WTC11 (cell line): Measurements from ENCODE around the gene IL1RAPL2. TPM values are rescaled to one million over a fixed set of nuclear protein-coding genes. Genes with fewer than 3 reads are reported as not detected.

ENCODE experiments used
- ATAC-seq: fragments of 200-7000 bp; cut with Tn5 transposase; 2 replicates; pipeline ENCODE4 v1.10.0; 2021; ENCODE audit warnings: mild to moderate bottlenecking, moderate library complexity
- CTCF ChIA-PET: fragments of 300-600 bp; sonication (Branson Sonifier 250); formaldehyde crosslinking; loops from one replicate; lab custom pipeline; 2021; ENCODE audit warnings: antibody characterized with exemption; lab: Charles Lee
- POLR2A ChIA-PET: fragments of 350-600 bp; sonication (Branson Sonifier 250); formaldehyde crosslinking; loops from one replicate; lab custom pipeline; 2021; ENCODE audit warnings: antibody characterized with exemption; lab: Charles Lee
- DNase-seq: peaks from one replicate; pipeline ENCODE4 v3.0.0; 2021; ENCODE audit warnings: low spot score
- H3K27ac Mint-ChIP-seq: 2 replicates; pipeline ENCODE4 v1.8.0; 2021; ENCODE audit warnings: mixed read lengths
- H3K27me3 Mint-ChIP-seq: 2 replicates; pipeline ENCODE4 v1.8.0; 2021; ENCODE audit warnings: low read depth, mild to moderate bottlenecking, moderate library complexity, mixed read lengths
- H3K36me3 Mint-ChIP-seq: 2 replicates; pipeline ENCODE4 v1.8.0; 2021; ENCODE audit warnings: mixed read lengths
- H3K4me1 Mint-ChIP-seq: 2 replicates; pipeline ENCODE4 v1.8.0; 2022; ENCODE audit warnings: mixed read lengths
- H3K4me3 Mint-ChIP-seq: 2 replicates; pipeline ENCODE4 v1.8.0; 2021; ENCODE audit warnings: mild to moderate bottlenecking, moderate library complexity, mixed read lengths
- H3K9me3 Mint-ChIP-seq: 2 replicates; pipeline ENCODE4 v1.8.0; 2021; ENCODE audit warnings: mixed read lengths
- ATF2 ChIP-seq: sonication (generic); formaldehyde crosslinking; IDR thresholded peaks from 2 replicates; pipeline ENCODE4 v1.8.1; 2022; ENCODE audit warnings: low read depth, missing genetic modification reagents, borderline replicate concordance
- ATF3 ChIP-seq: sonication (generic); formaldehyde crosslinking; conservative IDR thresholded peaks from 2 replicates; pipeline ENCODE4 v1.8.1; 2022; ENCODE audit warnings: mild to moderate bottlenecking, missing genetic modification reagents
- CBFB ChIP-seq: sonication (generic); formaldehyde crosslinking; IDR thresholded peaks from 2 replicates; pipeline ENCODE4 v1.8.1; 2022; ENCODE audit warnings: mild to moderate bottlenecking, low read depth, missing genetic modification reagents
- CDX4 ChIP-seq: fragments of 250-450 bp; sonication (Bioruptor Pico); IDR thresholded peaks from 2 replicates; pipeline ENCODE4 v1.9.0; 2021; ENCODE audit warnings: moderate library complexity, mild to moderate bottlenecking, inconsistent platforms, borderline replicate concordance
- E2F5 ChIP-seq: sonication (generic); formaldehyde crosslinking; IDR thresholded peaks from 2 replicates; pipeline ENCODE4 v1.8.1; 2022; ENCODE audit warnings: mild to moderate bottlenecking, moderate library complexity, missing genetic modification reagents
- GABPB1 ChIP-seq: sonication (generic); formaldehyde crosslinking; IDR thresholded peaks from 2 replicates; pipeline ENCODE4 v1.8.1; 2023; ENCODE audit warnings: mild to moderate bottlenecking, missing genetic modification reagents
- GRHL2 ChIP-seq: fragments of 250-450 bp; sonication (Bioruptor Pico); IDR thresholded peaks from 2 replicates; pipeline ENCODE4 v1.8.0; 2022; ENCODE audit warnings: mild to moderate bottlenecking, moderate library complexity; ENCODE audit not compliant: insufficient replicate concordance, severe bottlenecking
- MLX ChIP-seq: sonication (generic); formaldehyde crosslinking; IDR thresholded peaks from 2 replicates; pipeline ENCODE4 v1.8.1; 2023; ENCODE audit warnings: mild to moderate bottlenecking, missing genetic modification reagents, moderate library complexity
- MXD4 ChIP-seq: fragments of 250-450 bp; sonication (Bioruptor Pico); IDR thresholded peaks from 2 replicates; pipeline ENCODE4 v1.8.0; 2021; ENCODE audit warnings: mild to moderate bottlenecking, moderate library complexity, borderline replicate concordance
- MYBL2 ChIP-seq: sonication (generic); formaldehyde crosslinking; IDR thresholded peaks from 2 replicates; pipeline ENCODE4 v1.8.1; 2023; ENCODE audit warnings: mild to moderate bottlenecking, moderate library complexity, missing genetic modification reagents
- NR2C2 ChIP-seq: sonication (generic); formaldehyde crosslinking; IDR thresholded peaks from 2 replicates; pipeline ENCODE4 v1.8.0; 2022; ENCODE audit warnings: mild to moderate bottlenecking, missing genetic modification reagents
- NR3C1 ChIP-seq: sonication (generic); formaldehyde crosslinking; conservative IDR thresholded peaks from 2 replicates; pipeline ENCODE4 v1.8.1; 2023; ENCODE audit warnings: low read depth, mild to moderate bottlenecking, missing genetic modification reagents
- RORB ChIP-seq: fragments of 250-450 bp; sonication (Bioruptor Pico); IDR thresholded peaks from 2 replicates; pipeline ENCODE4 v1.9.0; 2021; ENCODE audit warnings: mild to moderate bottlenecking
- SMAD3 ChIP-seq: sonication (generic); formaldehyde crosslinking; IDR thresholded peaks from 2 replicates; pipeline ENCODE4 v1.8.0; 2022; ENCODE audit warnings: missing genetic modification reagents, mild to moderate bottlenecking, borderline replicate concordance
- SP1 ChIP-seq: sonication (generic); formaldehyde crosslinking; conservative IDR thresholded peaks from 2 replicates; pipeline ENCODE4 v1.8.1; 2022; ENCODE audit warnings: missing genetic modification reagents
- TEAD4 ChIP-seq: sonication (generic); formaldehyde crosslinking; IDR thresholded peaks from 2 replicates; pipeline ENCODE4 v1.8.0; 2022; ENCODE audit warnings: mild to moderate bottlenecking, missing genetic modification reagents
- ZBTB43 ChIP-seq: sonication (generic); formaldehyde crosslinking; IDR thresholded peaks from 2 replicates; pipeline ENCODE4 v1.8.1; 2023; ENCODE audit warnings: mild to moderate bottlenecking, missing genetic modification reagents
- ZNF512 ChIP-seq: sonication (generic); formaldehyde crosslinking; IDR thresholded peaks from 2 replicates; pipeline ENCODE4 v1.8.1; 2022; ENCODE audit warnings: missing genetic modification reagents, borderline replicate concordance
- ZNF671 ChIP-seq: fragments of 250-450 bp; sonication (Bioruptor Pico); IDR thresholded peaks from 2 replicates; pipeline ENCODE4 v1.8.0; 2021; ENCODE audit warnings: mild to moderate bottlenecking
- total RNA-seq: library from RNA; stranded (reverse); gene quantifications from 3 replicates; pipeline ENCODE4 v1.2.3, GENCODE V29; 2021

Gene IL1RAPL2
- total RNA-seq, 1 experiment from 2014 or later = 0.09 TPM

- Mint-ChIP-seq H3K27ac (no peak overlapping the region), H3K9me3 (peaks cover 5% of the 10 kb centered on the region; the same call in 1 of the 2 replicates), H3K4me3 (no peak overlapping the region), H3K4me1 (no peaks in the 10 kb centered on the region; the same call in 1 of the 2 replicates), H3K36me3 (no peaks in the 10 kb centered on the region), H3K27me3 (no peaks in the 10 kb centered on the region)
- CTCF ChIA-PET = no interaction called here
- DNase-seq (no peak), ATAC-seq (no peak)
- POLR2A ChIA-PET = no interaction called here
- TF ChIP-seq ZBTB43 (CRISPR knock-in tag) = no peak
- no peak for TF ChIP-seq E2F5
- TF ChIP-seq ZNF512 (CRISPR knock-in tag) = no peak
- TF ChIP-seq CDX4 (CRISPR knock-in tag) = no peak
- no peak for TF ChIP-seq MLX
- TF ChIP-seq GRHL2 = no peak
- no peak for TF ChIP-seq ATF3 (CRISPR knock-in tag)
- no peak for TF ChIP-seq SMAD3 (CRISPR knock-in tag)
- TF ChIP-seq MYBL2 = no peak
- TF ChIP-seq, all 79 proteins: peak for 0
These were observed 894.4 kb downstream of the IL1RAPL2 start for GRCh38 chrX:105460376-105460775.

- POLR2A ChIA-PET = no interaction called here
- peaks cover 2% of the 10 kb centered on the region; the same call in 1 of the 2 replicates for H3K4me1 Mint-ChIP-seq
These were observed 895.0 kb downstream of the IL1RAPL2 start for GRCh38 chrX:105461016-105461415.

More at GRCh38 chrX:105461016-105461415, 895.0 kb downstream of the IL1RAPL2 start:
- TF ChIP-seq MXD4 (CRISPR knock-in tag) (no peak), NR2C2 (CRISPR knock-in tag) (no peak), ZBTB43 (CRISPR knock-in tag) (no peak), CBFB (CRISPR knock-in tag) (no peak), GABPB1 (CRISPR knock-in tag) (no peak), E2F5 (no peak), ZNF671 (CRISPR knock-in tag) (no peak), TEAD4 (no peak), RORB (CRISPR knock-in tag) (no peak), ATF2 (no peak), NR3C1 (CRISPR knock-in tag) (no peak), SP1 (CRISPR knock-in tag) (no peak)
- Mint-ChIP-seq H3K9me3 (no peaks in the 10 kb centered on the region), H3K27me3 (no peaks in the 10 kb centered on the region), H3K36me3 (no peaks in the 10 kb centered on the region), H3K27ac (no peak overlapping the region), H3K4me3 (no peak overlapping the region)
- ATAC-seq (no peak), DNase-seq (no peak)
- CTCF ChIA-PET = no interaction called here
